ENCODE measurements around the gene SLC12A7.

DNA sequence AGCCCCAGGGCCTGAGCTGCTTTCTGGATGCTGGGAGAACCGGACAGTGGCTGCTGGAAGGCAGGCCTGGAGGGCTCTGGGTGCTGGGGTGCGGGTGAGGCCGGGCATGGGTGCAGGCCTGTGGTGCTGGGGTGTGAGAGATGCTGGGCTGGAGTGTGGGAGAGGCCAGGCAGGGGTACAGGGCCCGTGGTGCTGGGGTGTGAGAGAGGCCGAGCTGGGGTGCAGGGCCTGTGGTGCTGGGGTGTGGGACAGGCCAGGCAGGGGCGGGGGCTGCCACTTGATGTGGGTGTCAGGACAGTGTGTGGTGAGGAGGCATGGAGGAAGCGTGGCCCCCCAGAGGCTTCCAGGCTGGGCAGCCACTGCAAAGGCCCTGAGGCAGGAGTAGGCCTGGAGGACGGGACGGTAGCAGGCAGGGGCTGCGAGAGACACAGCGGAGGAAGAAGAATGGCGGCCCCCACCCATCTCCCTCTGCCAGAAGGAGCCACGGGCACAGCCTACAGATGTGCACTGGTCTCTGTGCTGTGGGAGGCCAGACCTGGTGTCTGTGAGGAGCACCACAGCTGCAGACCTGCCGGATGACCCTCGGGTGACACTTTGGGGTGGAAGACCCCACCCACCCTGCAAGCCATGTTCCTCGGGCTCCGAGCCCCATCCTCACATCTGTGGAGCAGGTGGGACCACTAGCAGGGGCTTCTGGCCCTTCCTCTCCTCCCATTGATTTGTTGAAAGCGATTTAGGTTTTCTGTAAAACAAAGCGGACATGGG is 94.0 kb downstream of the SLC12A7 start:
- TF ChIP-seq, protein P1, sequence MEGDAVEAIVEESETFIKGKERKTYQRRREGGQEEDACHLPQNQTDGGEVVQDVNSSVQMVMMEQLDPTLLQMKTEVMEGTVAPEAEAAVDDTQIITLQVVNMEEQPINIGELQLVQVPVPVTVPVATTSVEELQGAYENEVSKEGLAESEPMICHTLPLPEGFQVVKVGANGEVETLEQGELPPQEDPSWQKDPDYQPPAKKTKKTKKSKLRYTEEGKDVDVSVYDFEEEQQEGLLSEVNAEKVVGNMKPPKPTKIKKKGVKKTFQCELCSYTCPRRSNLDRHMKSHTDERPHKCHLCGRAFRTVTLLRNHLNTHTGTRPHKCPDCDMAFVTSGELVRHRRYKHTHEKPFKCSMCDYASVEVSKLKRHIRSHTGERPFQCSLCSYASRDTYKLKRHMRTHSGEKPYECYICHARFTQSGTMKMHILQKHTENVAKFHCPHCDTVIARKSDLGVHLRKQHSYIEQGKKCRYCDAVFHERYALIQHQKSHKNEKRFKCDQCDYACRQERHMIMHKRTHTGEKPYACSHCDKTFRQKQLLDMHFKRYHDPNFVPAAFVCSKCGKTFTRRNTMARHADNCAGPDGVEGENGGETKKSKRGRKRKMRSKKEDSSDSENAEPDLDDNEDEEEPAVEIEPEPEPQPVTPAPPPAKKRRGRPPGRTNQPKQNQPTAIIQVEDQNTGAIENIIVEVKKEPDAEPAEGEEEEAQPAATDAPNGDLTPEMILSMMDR (conservative IDR thresholded peaks at IDR 0.05; ENCODE audit: low read length): no peak
- TF ChIP-seq EZH2phosphoT487 (IDR thresholded peaks at IDR 0.05; ENCODE audit: borderline replicate concordance, low read depth, low read length): no peak
